Peyer's patch (tissue), 4 donors: Measurements from ENCODE around the gene OR4M1. TPM values are rescaled to one million over a fixed set of nuclear protein-coding genes. Genes with fewer than 3 reads are reported as not detected.
"Not testable (repeated sequence)": the region's sequence is repeated elsewhere in the genome, so short reads cannot be mapped to it uniquely, and the experiment has no call there.

Experiments used
- DNase-seq, 3 donors: peaks; one replicate each; pipeline ENCODE4 v3.0.0-alpha.2; 2017 to 2019
- H3K27ac ChIP-seq, 4 donors: fragments of 200-600 bp; sonication (generic); one replicate each; pipeline ENCODE4 v1.5.1; 2016 to 2019
- H3K27me3 ChIP-seq, 2 donors: fragments of 200-600 bp; sonication (generic); one replicate each; pipeline ENCODE4 v1.5.1; 2019
- H3K36me3 ChIP-seq, 3 donors: fragments of 200-600 bp; sonication (generic); one replicate each; pipeline ENCODE4 v1.5.1; 2016 to 2019
- H3K4me1 ChIP-seq, 4 donors: fragments of 200-600 bp; sonication (generic); one replicate each; pipeline ENCODE4 v1.5.1; 2016 to 2019
- H3K4me3 ChIP-seq, 4 donors: fragments of 200-600 bp; sonication (generic); 1 replicate in 3 of 4; 2 replicates in 1 of 4; pipeline ENCODE4 v1.5.1; 2016 to 2019; ENCODE audit warnings: mild to moderate bottlenecking in 1 of 4
- H3K9me3 ChIP-seq, 4 donors: fragments of 200-600 bp; sonication (generic); one replicate each; pipeline ENCODE4 v1.5.1; 2016 to 2019; ENCODE audit warnings: mild to moderate bottlenecking in 1 of 4
- CTCF ChIP-seq, 6 experiments: fragments of 450-650 bp in 4 of 6; fragments of 200-600 bp in 2 of 6; sonication (generic) in 1 of 6; IDR thresholded peaks; one replicate each; pipeline ENCODE4 v1.5.1; 2017 to 2019; ENCODE audit warnings: antibody characterized with exemption in 6 of 6, mild to moderate bottlenecking in 3 of 6, moderate library complexity in 1 of 6
- POLR2A ChIP-seq, 2 donors: fragments of 450-650 bp; IDR thresholded peaks; one replicate each; pipeline ENCODE4 v1.5.1; 2017; ENCODE audit warnings: antibody characterized with exemption in 2 of 2, mild to moderate bottlenecking in 2 of 2, moderate library complexity in 2 of 2
- total RNA-seq, 4 donors: library from RNA; depleted of rRNA; stranded (reverse); fragments of >200 nt; gene quantifications; one replicate each; pipeline ENCODE4 v1.1.0, GENCODE V29; 2016

Gene OR4M1
- total RNA-seq, 4 donors from 2014 or later: not detected

GRCh38 chr14:19771895-19772430 lies 1.3 kb upstream of the OR4M1 start:
- H3K27ac ChIP-seq: no peak overlapping the region
- no peaks in the 10 kb centered on the region for H3K4me1 ChIP-seq
- no peaks in the 10 kb centered on the region for H3K27me3 ChIP-seq
- H3K36me3 ChIP-seq: no peaks in the 10 kb centered on the region
- H3K9me3 ChIP-seq: peaks cover 0 to 5% (median 0%) of the 10 kb centered on the region in 4 donors
- TF ChIP-seq POLR2A (IDR thresholded peaks at IDR 0.05) (no peak), CTCF (IDR thresholded peaks at IDR 0.05) (no peak)
- no peak for DNase-seq
- H3K4me3 ChIP-seq: no peak overlapping the region

GRCh38 chr14:19772454-19772853 lies 850 bp upstream of the OR4M1 start:
- DNase-seq, H3K27me3 ChIP-seq, H3K4me3 ChIP-seq, H3K36me3 ChIP-seq, H3K9me3 ChIP-seq, H3K27ac ChIP-seq, H3K4me1 ChIP-seq: not testable (repeated sequence)

DNA sequence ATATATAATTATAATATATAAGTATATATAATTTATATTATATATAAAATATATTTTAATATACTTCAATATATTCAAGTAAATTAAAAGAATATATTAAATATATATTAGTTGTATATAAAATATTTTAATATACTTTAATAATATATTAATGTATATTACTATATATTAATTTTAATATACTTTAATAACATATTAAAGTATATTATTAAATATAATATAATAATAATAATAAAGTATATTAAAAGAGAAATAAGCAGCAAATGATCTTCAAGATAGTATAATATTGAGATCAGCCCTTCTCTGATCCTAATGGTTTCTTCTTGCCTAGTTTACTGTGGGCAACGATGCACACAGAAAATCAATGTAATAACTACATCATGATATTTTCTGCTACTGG lies 2.3 kb downstream of the OR4M1 start:
- no peak for TF ChIP-seq CTCF (IDR thresholded peaks at IDR 0.05)
- no peak for TF ChIP-seq POLR2A (IDR thresholded peaks at IDR 0.05)
- DNase-seq: no peak
- no peaks in the 10 kb centered on the region for H3K36me3 ChIP-seq
- H3K4me3 ChIP-seq: no peak overlapping the region
- H3K4me1 ChIP-seq: no peaks in the 10 kb centered on the region
- peaks cover 0 to 5% (median 0%) of the 10 kb centered on the region in 4 donors for H3K9me3 ChIP-seq
- no peak overlapping the region for H3K27ac ChIP-seq
- H3K27me3 ChIP-seq: no peaks in the 10 kb centered on the region

GRCh38 chr14:19785848-19786247 lies 12.5 kb downstream of the OR4M1 start:
- not testable (repeated sequence) for H3K4me1 ChIP-seq, H3K36me3 ChIP-seq, H3K9me3 ChIP-seq, H3K27me3 ChIP-seq, H3K4me3 ChIP-seq, H3K27ac ChIP-seq, DNase-seq

DNA sequence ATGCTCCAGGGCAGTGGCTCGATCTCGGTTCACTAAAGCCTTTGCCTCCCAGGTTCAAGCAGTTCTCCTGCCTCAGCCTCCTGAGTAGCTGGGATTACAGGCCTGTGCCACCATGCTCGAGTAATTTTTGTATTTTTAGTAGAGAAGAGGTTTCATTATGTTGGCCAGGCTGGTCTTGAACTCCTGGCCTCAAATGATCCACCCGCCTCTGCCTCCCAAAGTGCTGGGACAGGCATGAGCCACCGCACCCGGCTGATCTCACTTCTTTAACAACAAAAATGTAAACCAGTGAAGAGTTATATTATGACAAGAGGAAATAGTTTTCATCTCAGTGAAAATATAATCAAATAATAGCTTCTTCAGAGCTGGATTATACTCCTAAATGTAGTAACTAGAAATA lies 14.0 kb downstream of the OR4M1 start:
- not testable (repeated sequence) for H3K36me3 ChIP-seq, H3K4me3 ChIP-seq, H3K4me1 ChIP-seq, H3K9me3 ChIP-seq, DNase-seq, H3K27me3 ChIP-seq, H3K27ac ChIP-seq

DNA sequence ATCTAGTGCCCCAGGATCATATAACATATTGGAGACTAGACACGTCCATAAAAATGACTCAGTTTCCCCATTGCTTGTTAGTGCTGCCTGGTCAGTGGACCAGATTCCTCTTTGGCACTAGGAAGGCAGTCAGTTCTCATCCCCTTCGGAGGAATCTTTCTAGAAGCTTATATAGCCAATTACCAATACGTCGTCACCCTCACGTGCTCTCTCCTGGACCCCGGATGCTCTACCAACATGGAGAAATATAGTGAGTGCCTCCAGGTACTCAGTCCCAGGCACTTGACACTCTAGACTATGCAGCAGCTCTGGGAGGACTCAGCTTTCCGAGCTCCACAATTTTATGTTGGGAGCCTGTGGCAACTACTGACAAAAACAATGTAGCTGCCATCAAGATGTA lies 14.8 kb downstream of the OR4M1 start:
- H3K27me3 ChIP-seq, H3K4me3 ChIP-seq, H3K27ac ChIP-seq, H3K36me3 ChIP-seq, DNase-seq, H3K9me3 ChIP-seq, H3K4me1 ChIP-seq: not testable (repeated sequence)

DNA sequence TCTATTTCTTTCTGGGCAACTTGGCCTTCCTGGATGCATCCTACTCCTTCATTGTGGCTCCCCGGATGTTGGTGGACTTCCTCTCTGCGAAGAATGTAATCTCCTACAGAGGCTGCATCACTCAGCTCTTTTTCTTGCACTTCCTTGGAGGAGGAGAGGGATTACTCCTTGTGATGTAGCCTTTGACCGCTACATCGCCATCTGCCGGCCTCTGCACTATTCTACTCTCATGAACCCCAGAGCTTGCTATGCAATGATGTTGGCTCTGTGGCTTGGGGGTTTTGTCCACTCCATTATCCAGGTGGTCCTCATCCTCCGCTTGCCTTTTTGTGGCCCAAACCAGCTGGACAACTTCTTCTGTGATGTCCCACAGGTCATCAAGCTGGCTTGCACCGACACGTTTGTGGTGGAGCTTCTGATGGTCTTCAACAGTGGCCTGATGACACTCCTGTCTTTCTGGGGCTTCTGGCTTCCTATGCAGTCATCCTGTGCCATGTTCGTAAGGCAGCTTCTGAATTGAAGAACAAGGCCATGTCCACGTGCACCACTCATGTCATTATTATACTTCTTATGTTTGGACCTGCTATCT lies 23.3 kb downstream of the OR4M1 start:
- H3K4me3 ChIP-seq, H3K36me3 ChIP-seq, DNase-seq, H3K9me3 ChIP-seq, H3K27me3 ChIP-seq, H3K27ac ChIP-seq, H3K4me1 ChIP-seq: not testable (repeated sequence)

GRCh38 chr14:19799880-19800279 lies 26.6 kb downstream of the OR4M1 start:
- Histone ChIP-seq H3K9me3 (no peaks in the 10 kb centered on the region), H3K4me3 (no peak overlapping the region)

More at GRCh38 chr14:19799880-19800279, 26.6 kb downstream of the OR4M1 start:
- DNase-seq: no peak
- Histone ChIP-seq H3K36me3 (no peaks in the 10 kb centered on the region), H3K27me3 (no peaks in the 10 kb centered on the region), H3K27ac (no peak overlapping the region), H3K4me1 (no peaks in the 10 kb centered on the region)
- TF ChIP-seq CTCF (IDR thresholded peaks at IDR 0.05) (no peak), POLR2A (IDR thresholded peaks at IDR 0.05) (no peak)
